IMR-90 (cell line): Measurements from ENCODE around the gene ZRSR2. TPM values are rescaled to one million over a fixed set of nuclear protein-coding genes. Genes with fewer than 3 reads are reported as not detected.

Source experiments
- ATAC-seq: fragments of 200-7000 bp; cut with Tn5 transposase; 2 replicates; pipeline ENCODE4 v1.9.1; 2020; ENCODE audit warnings: low read depth, mild to moderate bottlenecking, moderate library complexity
- BruUV-seq: library from RNA; stranded (reverse); fragments of 400-500 nt; replicated peaks from 2 replicates; lab custom pipeline; 2021; lab: Mats Ljungman, UMichigan
- CTCF ChIA-PET: fragments of 300-600 bp; formaldehyde crosslinking; extraction: SDS; loops from one replicate; lab custom pipeline; 2021; ENCODE audit warnings: antibody characterized with exemption; lab: Yijun Ruan, JAX
- POLR2A ChIA-PET: fragments of 300-600 bp; sonication (Branson Sonifier 250); formaldehyde crosslinking; loops from one replicate; lab custom pipeline; 2022; ENCODE audit warnings: antibody characterized with exemption; ENCODE audit not compliant: unreplicated experiment; lab: Charles Lee
- DNase-seq: peaks from one replicate; pipeline ENCODE4 v3.0.0; 2013
- H2AFZ ChIP-seq: replicated peaks from 2 replicates; pipeline ENCODE3; 2013; ENCODE audit warnings: low read length, mild to moderate bottlenecking; ENCODE audit not compliant: poor library complexity
- H2AK5ac ChIP-seq: 2 replicates; pipeline ENCODE4 v1.6.1; 2013; ENCODE audit warnings: low read depth, low read length, inconsistent platforms
- H2AK9ac ChIP-seq: replicated peaks from 2 replicates; pipeline ENCODE3; 2013; ENCODE audit warnings: mild to moderate bottlenecking, low read depth, low read length, moderate library complexity; ENCODE audit not compliant: poor library complexity
- H2BK120ac ChIP-seq: 2 replicates; pipeline ENCODE4 v1.6.1; 2013; ENCODE audit warnings: low read depth, low read length, inconsistent platforms
- H2BK15ac ChIP-seq: 3 replicates; pipeline ENCODE4 v1.6.1; 2013; ENCODE audit warnings: low read depth, low read length, inconsistent platforms
- H2BK20ac ChIP-seq: 2 replicates; pipeline ENCODE4 v1.6.1; 2013; ENCODE audit warnings: low read depth, mild to moderate bottlenecking, inconsistent platforms, low read length, moderate library complexity
- H2BK5ac ChIP-seq: 2 replicates; pipeline ENCODE4 v1.6.1; 2013; ENCODE audit warnings: mild to moderate bottlenecking, low read depth, low read length, inconsistent platforms; ENCODE audit not compliant: poor library complexity, severe bottlenecking
- H3K14ac ChIP-seq: replicated peaks from 2 replicates; pipeline ENCODE4 v1.6.1; 2013; ENCODE audit warnings: low read depth, low read length, inconsistent platforms
- H3K18ac ChIP-seq: 2 replicates; pipeline ENCODE4 v1.6.1; 2013; ENCODE audit warnings: low read depth, low read length, control low read depth
- H3K23ac ChIP-seq: 2 replicates; pipeline ENCODE4 v1.6.1; 2013; ENCODE audit warnings: low read depth, low read length, inconsistent platforms
- H3K27ac ChIP-seq: 2 replicates; pipeline ENCODE4 v1.5.1; 2013; ENCODE audit warnings: mild to moderate bottlenecking, control low read depth, low read length; ENCODE audit not compliant: insufficient read depth
- H3K27me3 ChIP-seq: 2 replicates; pipeline ENCODE4 v1.6.1; 2013; ENCODE audit warnings: low read length; ENCODE audit not compliant: control insufficient read depth, insufficient read depth
- H3K36me3 ChIP-seq: 2 replicates; pipeline ENCODE4 v1.6.1; 2013; ENCODE audit warnings: low read length, mixed read lengths; ENCODE audit not compliant: control insufficient read depth, insufficient read depth
- H3K4ac ChIP-seq: 2 replicates; pipeline ENCODE4 v1.6.1; 2013; ENCODE audit warnings: low read depth, low read length, inconsistent platforms
- H3K4me1 ChIP-seq: 2 replicates; pipeline ENCODE4 v1.6.1; 2013; ENCODE audit warnings: low read length, mixed read lengths; ENCODE audit not compliant: control insufficient read depth, insufficient read depth
- H3K4me2 ChIP-seq: 2 replicates; pipeline ENCODE4 v1.6.1; 2013; ENCODE audit warnings: low read depth, mild to moderate bottlenecking, control low read depth, low read length, moderate library complexity
- H3K4me3 ChIP-seq: 2 replicates; pipeline ENCODE4 v1.5.1; 2013; ENCODE audit warnings: low read depth, mild to moderate bottlenecking, control low read depth, low read length, moderate library complexity; ENCODE audit not compliant: insufficient read depth
- H3K56ac ChIP-seq: 2 replicates; pipeline ENCODE4 v1.6.1; 2013; ENCODE audit warnings: low read length, inconsistent platforms; ENCODE audit not compliant: insufficient read depth; ENCODE audit errors: extremely low read depth
- H3K79me1 ChIP-seq, 2 experiments: 2 replicates each; pipeline ENCODE4 v1.6.1; 2013; ENCODE audit warnings: low read length in 2 of 2, inconsistent platforms in 1 of 2, low read depth in 1 of 2
- H3K9ac ChIP-seq: 2 replicates; pipeline ENCODE4 v1.6.1; 2013; ENCODE audit warnings: low read depth, low read length, control low read depth
- H3K9me1 ChIP-seq: 2 replicates; pipeline ENCODE4 v1.6.1; 2013; ENCODE audit warnings: low read length, inconsistent platforms; ENCODE audit not compliant: insufficient read depth
- H3K9me3 ChIP-seq: 2 replicates; pipeline ENCODE4 v1.6.1; 2013; ENCODE audit warnings: low read length; ENCODE audit not compliant: control insufficient read depth, insufficient read depth
- H4K20me1 ChIP-seq: 2 replicates; pipeline ENCODE4 v1.6.1; 2013; ENCODE audit warnings: low read length, inconsistent platforms; ENCODE audit not compliant: insufficient read depth
- H4K5ac ChIP-seq: 2 replicates; pipeline ENCODE4 v1.6.1; 2013; ENCODE audit warnings: mild to moderate bottlenecking, low read depth, low read length, control low read depth
- H4K8ac ChIP-seq, 2 experiments: 2 replicates each; pipeline ENCODE4 v1.6.1; 2013; ENCODE audit warnings: low read depth in 2 of 2, low read length in 2 of 2, control low read depth in 1 of 2, inconsistent platforms in 1 of 2
- H4K91ac ChIP-seq: 2 replicates; pipeline ENCODE4 v1.6.1; 2013; ENCODE audit warnings: low read depth, low read length, inconsistent platforms; ENCODE audit not compliant: insufficient read depth
- CEBPB ChIP-seq: IDR thresholded peaks from 2 replicates; pipeline ENCODE4 v1.6.1; 2012; ENCODE audit warnings: low read depth, low read length, improper control_type of control experiment
- NFE2L2 ChIP-seq: fragments of 150-350 bp; IDR thresholded peaks from 2 replicates; pipeline ENCODE4 v1.6.1; 2016; ENCODE audit warnings: low read depth, mild to moderate bottlenecking, low read length
- RAD21 ChIP-seq: IDR thresholded peaks from 2 replicates; pipeline ENCODE4 v1.6.1; 2012; ENCODE audit warnings: low read length, improper control_type of control experiment
- SMC3 ChIP-seq: fragments of 150-350 bp; IDR thresholded peaks from 2 replicates; pipeline ENCODE4 v1.6.1; 2016; ENCODE audit warnings: low read depth, mild to moderate bottlenecking, antibody characterized with exemption, low read length, moderate library complexity
- WGBS, 2 experiments: methylation state at CpG; one replicate each; pipeline versions ENCODE4 v1.1.5 to v1.1.7; 2013; ENCODE audit warnings: missing lambda C conversion rate in 2 of 2; ENCODE audit not compliant: insufficient read length in 1 of 2; ENCODE audit errors: extremely low coverage in 2 of 2; 5-methylcytosine and 5-hydroxymethylcytosine counted together
- dilution Hi-C: fragments of 300-500 bp; cut with HindIII; formaldehyde crosslinking; loops from one replicate; pipeline ENCODE4 v1.14.3; 2018; ENCODE audit warnings: low sequenced_read_pairs; ENCODE audit not compliant: unreplicated experiment
- in situ Hi-C: fragments of 300-500 bp; cut with MboI; formaldehyde crosslinking; loops from 3 replicates; pipeline ENCODE4 v1.14.3; 2019; ENCODE audit warnings: low sequenced_read_pairs, inconsistent platforms, mixed read lengths
- intact Hi-C: fragments of 100-400 bp; cut with micrococcal nuclease; formaldehyde crosslinking; loops from 2 replicates; pipeline ENCODE4 v1.10.0; 2022
- polyA plus RNA-seq, 3 experiments: library from polyadenylated mRNA; depleted of rRNA; stranded (reverse); fragments of >200 nt; gene quantifications; 2 replicates each; pipeline ENCODE4 v1.2.3, GENCODE V29; 2012; ENCODE audit warnings: low replicate concordance in 1 of 3
- total RNA-seq: library from RNA; depleted of rRNA; stranded (reverse); fragments of >200 nt; gene quantifications from 2 replicates; pipeline ENCODE4 v1.2.3, GENCODE V29; 2012

Gene ZRSR2
- total and polyA plus RNA-seq, 2 of the 4 experiments (the other 2 are of a cell fraction) = 4.7 to 11.3 TPM

DNA sequence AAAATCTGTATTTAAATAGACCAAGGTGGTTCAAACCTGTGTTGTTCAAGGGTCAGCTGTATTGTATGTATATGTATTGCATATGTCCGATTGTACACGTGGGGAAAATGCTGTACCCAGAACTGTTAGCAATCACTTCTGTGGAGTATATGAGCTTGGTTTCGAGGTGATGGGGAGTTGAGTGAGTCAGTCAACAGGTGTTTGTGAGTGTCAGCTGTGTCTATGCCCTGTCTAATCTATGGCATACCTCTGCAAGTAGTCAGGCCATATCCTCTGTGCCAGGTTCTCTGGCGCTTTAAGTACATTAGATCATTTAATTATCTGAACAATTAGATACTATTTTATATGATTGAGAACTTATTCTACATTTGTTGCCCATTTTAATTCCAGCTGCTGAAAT is 7.4 kb downstream of the ZRSR2 start:
- no peak overlapping the region for H3K4me3 ChIP-seq
- BruUV-seq = no TSS peak
- H2BK20ac ChIP-seq = no peak overlapping the region
- H2BK120ac ChIP-seq = no peak overlapping the region
- H3K4me2 ChIP-seq = no peak overlapping the region
- no peak overlapping the region for H3K56ac ChIP-seq
- dilution Hi-C loops = no loop called here
- CTCF ChIA-PET = no interaction called here
- POLR2A ChIA-PET = no interaction called here
- intact Hi-C loops = no loop called here
- H3K4me1 ChIP-seq = no peaks in the 10 kb centered on the region
- no peak overlapping the region for H3K23ac ChIP-seq
- no peak for TF ChIP-seq CEBPB
- TF ChIP-seq RAD21 = no peak
- TF ChIP-seq SMC3 = no peak
- no peak for TF ChIP-seq NFE2L2
- no peak overlapping the region for H3K9ac ChIP-seq
- H3K27ac ChIP-seq = no peak overlapping the region
- H3K14ac ChIP-seq = no peak overlapping the region
- H2BK5ac ChIP-seq = no peak overlapping the region
- no peaks in the 10 kb centered on the region for H3K27me3 ChIP-seq
- no peak overlapping the region for H2BK15ac ChIP-seq
- H2AFZ ChIP-seq = no peak overlapping the region
- H3K18ac ChIP-seq = no peak overlapping the region
- no peak overlapping the region for H4K5ac ChIP-seq
- peaks cover 10% of the 10 kb centered on the region for H3K36me3 ChIP-seq
- H3K79me1 ChIP-seq = peaks cover 3 to 15% of the 10 kb centered on the region in 2 experiments; a peak in 3 of 4 replicates
- no peaks in the 10 kb centered on the region for H3K9me3 ChIP-seq
- H4K20me1 ChIP-seq = no peaks in the 10 kb centered on the region; the same call in 1 of the 2 replicates
- WGBS, 2 experiments = 100% methylated on average over 1 of the region's 4 CpGs; no CpG with 5 or more reads in 1 of the 2 experiments
- in situ Hi-C loops = no loop called here
- H3K9me1 ChIP-seq = no peaks in the 10 kb centered on the region
- ATAC-seq = no peak
- DNase-seq = peak; percentile 13
- no peak overlapping the region for H3K4ac ChIP-seq
- no peak overlapping the region for H2AK5ac ChIP-seq
- no peak overlapping the region for H4K91ac ChIP-seq
- no peak overlapping the region for H2AK9ac ChIP-seq
- H4K8ac ChIP-seq = no peak overlapping the region
